H9 (cell line): Measurements from ENCODE around the gene DSTN. TPM values are rescaled to one million over a fixed set of nuclear protein-coding genes. Genes with fewer than 3 reads are reported as not detected.

Source experiments
- DNase-seq: peaks from one replicate; pipeline ENCODE4 v3.0.0-alpha.2; 2017
- H2AFZ ChIP-seq: one replicate; pipeline ENCODE4 v1.6.1; 2013; ENCODE audit warnings: mild to moderate bottlenecking, low read length, control low read depth, moderate library complexity
- H2AK5ac ChIP-seq: 2 replicates; pipeline ENCODE4 v1.6.1; 2013; ENCODE audit warnings: low read length, control low read depth, mixed read lengths; ENCODE audit not compliant: insufficient read length
- H2BK120ac ChIP-seq: one replicate; pipeline ENCODE4 v1.6.1; 2013; ENCODE audit warnings: low read depth, mild to moderate bottlenecking, low read length, control low read depth, inconsistent platforms; ENCODE audit not compliant: poor library complexity, severe bottlenecking
- H2BK12ac ChIP-seq: 2 replicates; pipeline ENCODE4 v1.6.1; 2013; ENCODE audit warnings: low read length, control low read depth, mixed read lengths, low read depth; ENCODE audit not compliant: insufficient read length
- H2BK15ac ChIP-seq: 2 replicates; pipeline ENCODE4 v1.6.1; 2013; ENCODE audit warnings: low read depth, low read length, control low read depth
- H2BK20ac ChIP-seq: one replicate; pipeline ENCODE4 v1.6.1; 2013; ENCODE audit warnings: low read depth, mild to moderate bottlenecking, low read length, control low read depth, inconsistent platforms; ENCODE audit not compliant: poor library complexity, severe bottlenecking
- H2BK5ac ChIP-seq: 2 replicates; pipeline ENCODE4 v1.6.1; 2013; ENCODE audit warnings: low read length, control low read depth, mixed read lengths; ENCODE audit not compliant: insufficient read length
- H3K14ac ChIP-seq: 2 replicates; pipeline ENCODE4 v1.6.1; 2013; ENCODE audit warnings: low read length, control low read depth; ENCODE audit not compliant: insufficient read depth
- H3K18ac ChIP-seq: 2 replicates; pipeline ENCODE4 v1.6.1; 2013; ENCODE audit warnings: low read depth, mild to moderate bottlenecking, mixed read lengths, low read length, control low read depth; ENCODE audit not compliant: insufficient read length
- H3K23ac ChIP-seq: 2 replicates; pipeline ENCODE4 v1.6.1; 2013; ENCODE audit warnings: low read length, control low read depth, mixed read lengths, low read depth; ENCODE audit not compliant: insufficient read length
- H3K23me2 ChIP-seq: 2 replicates; pipeline ENCODE4 v1.6.1; 2013; ENCODE audit warnings: low read depth, mild to moderate bottlenecking, mixed read lengths, low read length, control low read depth; ENCODE audit not compliant: insufficient read length, poor library complexity, severe bottlenecking
- H3K27ac ChIP-seq: 2 replicates; pipeline ENCODE4 v1.5.1; 2013; ENCODE audit warnings: low read length, control low read depth, mixed read lengths, low read depth; ENCODE audit not compliant: insufficient read length
- H3K27me3 ChIP-seq: 2 replicates; pipeline ENCODE4 v1.6.1; 2013; ENCODE audit warnings: low read length, control low read depth, inconsistent platforms; ENCODE audit not compliant: insufficient read depth
- H3K4ac ChIP-seq: 2 replicates; pipeline ENCODE4 v1.6.1; 2013; ENCODE audit warnings: low read depth, mild to moderate bottlenecking, control low read depth, inconsistent platforms, low read length, moderate library complexity
- H3K4me1 ChIP-seq: 2 replicates; pipeline ENCODE4 v1.6.1; 2013; ENCODE audit warnings: low read length, control low read depth, inconsistent platforms; ENCODE audit not compliant: insufficient read depth
- H3K4me2 ChIP-seq: 2 replicates; pipeline ENCODE4 v1.6.1; 2013; ENCODE audit warnings: low read length, control low read depth, mixed read lengths; ENCODE audit not compliant: insufficient read length, insufficient read depth
- H3K56ac ChIP-seq: 2 replicates; pipeline ENCODE4 v1.6.1; 2013; ENCODE audit warnings: low read depth, mild to moderate bottlenecking, mixed read lengths, low read length, control low read depth; ENCODE audit not compliant: insufficient read length
- H3K79me1 ChIP-seq: 2 replicates; pipeline ENCODE4 v1.6.1; 2013; ENCODE audit warnings: low read depth, mild to moderate bottlenecking, moderate library complexity, low read length, control low read depth, inconsistent platforms; ENCODE audit not compliant: insufficient read depth, poor library complexity, severe bottlenecking
- H3K79me2 ChIP-seq: 2 replicates; pipeline ENCODE4 v1.6.1; 2013; ENCODE audit warnings: low read length, control low read depth, inconsistent platforms; ENCODE audit not compliant: insufficient read depth
- H3K9ac ChIP-seq: 2 replicates; pipeline ENCODE4 v1.6.1; 2013; ENCODE audit warnings: low read length, control low read depth, mixed read lengths; ENCODE audit not compliant: insufficient read length; ENCODE audit errors: extremely low read depth
- H3K9me3 ChIP-seq: one replicate; pipeline ENCODE4 v1.6.1; 2013; ENCODE audit warnings: low read depth, low read length, inconsistent platforms; ENCODE audit not compliant: control insufficient read depth
- H3T11ph ChIP-seq: one replicate; pipeline ENCODE4 v1.6.1; 2013; ENCODE audit warnings: mild to moderate bottlenecking, low read length, control low read depth, inconsistent platforms
- H4K20me1 ChIP-seq: one replicate; pipeline ENCODE4 v1.6.1; 2013; ENCODE audit not compliant: control insufficient read depth, insufficient read length, insufficient read depth
- H4K5ac ChIP-seq: 2 replicates; pipeline ENCODE4 v1.6.1; 2013; ENCODE audit warnings: low read depth, mild to moderate bottlenecking, mixed read lengths, low read length, control low read depth; ENCODE audit not compliant: insufficient read length
- H4K8ac ChIP-seq: replicated peaks from 2 replicates; pipeline ENCODE4 v1.6.1; 2013; ENCODE audit warnings: low read length, control low read depth, mixed read lengths, low read depth; ENCODE audit not compliant: insufficient read length
- H4K91ac ChIP-seq: 2 replicates; pipeline ENCODE4 v1.6.1; 2013; ENCODE audit warnings: low read depth, mild to moderate bottlenecking, moderate library complexity, mixed read lengths, low read length, control low read depth; ENCODE audit not compliant: insufficient read length
- H3K27ac Mint-ChIP-seq, 3 experiments: 2 replicates in 2 of 3; 3 replicates in 1 of 3; pipeline ENCODE4 v1.8.0; 2020 to 2021; ENCODE audit warnings: mixed read lengths in 3 of 3, mild to moderate bottlenecking in 1 of 3, moderate library complexity in 1 of 3
- H3K27me3 Mint-ChIP-seq: 2 replicates; pipeline ENCODE4 v1.8.0; 2021; ENCODE audit warnings: low read depth, mild to moderate bottlenecking, moderate library complexity, mixed read lengths
- H3K36me3 Mint-ChIP-seq, 3 experiments: 2 replicates in 2 of 3; 3 replicates in 1 of 3; pipeline ENCODE4 v1.8.0; 2020 to 2021; ENCODE audit warnings: low read depth in 3 of 3, mixed read lengths in 3 of 3; ENCODE audit not compliant: insufficient read depth in 1 of 3
- H3K4me1 Mint-ChIP-seq, 2 experiments: 2 replicates each; pipeline ENCODE4 v1.8.0; 2020; ENCODE audit warnings: mixed read lengths in 2 of 2
- H3K4me3 Mint-ChIP-seq, 2 experiments: 2 replicates in 1 of 2; 3 replicates in 1 of 2; pipeline ENCODE4 v1.8.0; 2020 to 2021; ENCODE audit warnings: mild to moderate bottlenecking in 2 of 2, mixed read lengths in 2 of 2, moderate library complexity in 1 of 2
- H3K9me3 Mint-ChIP-seq, 2 experiments: 2 replicates in 1 of 2; 3 replicates in 1 of 2; pipeline ENCODE4 v1.8.0; 2020; ENCODE audit warnings: mild to moderate bottlenecking in 2 of 2, mixed read lengths in 2 of 2, moderate library complexity in 1 of 2
- WGBS: extraction: QIAGEN DNeasy Blood & Tissue Kit; methylation state at CpG from one replicate; pipeline ENCODE4 v1.1.7; 2013; ENCODE audit warnings: missing lambda C conversion rate, low lambda C conversion rate, mixed read lengths; ENCODE audit not compliant: insufficient read length; ENCODE audit errors: extremely low coverage; 5-methylcytosine and 5-hydroxymethylcytosine counted together
- total RNA-seq: library from RNA; stranded (reverse); gene quantifications from 2 replicates; pipeline ENCODE4 v1.2.1, GENCODE V29; 2021
- TF ChIP-seq, protein P1 (sequence below): fragments of 200-600 bp; sonication (generic); conservative IDR thresholded peaks from 3 replicates; pipeline ENCODE4 v1.8.0; 2021; ENCODE audit warnings: antibody characterized with exemption, mild to moderate bottlenecking

DSTN gene
- total RNA-seq, 1 experiment from 2014 or later, result 145 TPM

GRCh38 chr20:17616480-17617211 lies 46.8 kb downstream of the DSTN start:
- Histone ChIP-seq H2BK15ac (no peak overlapping the region), H3K9me3 (no peaks in the 10 kb centered on the region), H3K79me2 (no peaks in the 10 kb centered on the region), H3K18ac (no peak overlapping the region), H3K4me2 (no peak overlapping the region), H4K20me1 (no peaks in the 10 kb centered on the region), H2AK5ac (no peak overlapping the region), H3K4me1 (no peaks in the 10 kb centered on the region), H3K14ac (no peak overlapping the region), H2BK120ac (no peak overlapping the region), H4K91ac (no peak overlapping the region), H3K79me1 (no peaks in the 10 kb centered on the region), H4K8ac (no peak overlapping the region), H4K5ac (no peak overlapping the region), H2BK5ac (no peak overlapping the region), H3K27me3 (no peaks in the 10 kb centered on the region), H3K9ac (no peak overlapping the region), H3K23me2 (no peaks in the 10 kb centered on the region), H3T11ph (no peak overlapping the region), H3K23ac (no peak overlapping the region), H2AFZ (no peak overlapping the region), H3K56ac (no peak overlapping the region), H2BK20ac (no peak overlapping the region), H3K4ac (no peak overlapping the region), H2BK12ac (no peak overlapping the region), H3K27ac (no peak overlapping the region)
- peak; percentile 23 for DNase-seq
- H3K9me3 Mint-ChIP-seq, result no peaks in the 10 kb centered on the region
- H3K27ac Mint-ChIP-seq, result peak overlapping the region in 1 of 3 experiments; percentile 23; a peak in 1 of 7 replicates
- H3K4me1 Mint-ChIP-seq, result peaks cover 7 to 14% of the 10 kb centered on the region in 2 experiments
- WGBS, result no CpG with 5 or more reads among the region's 22 CpGs
- H3K4me3 Mint-ChIP-seq, result no peak overlapping the region; a peak in 1 of 5 replicates
- no peaks in the 10 kb centered on the region; the same call in 1 of the 2 replicates for H3K27me3 Mint-ChIP-seq
- H3K36me3 Mint-ChIP-seq, result peaks cover 11 to 52% (median 46%) of the 10 kb centered on the region in 3 experiments; a peak in 6 of 7 replicates
- TF ChIP-seq, protein P1, sequence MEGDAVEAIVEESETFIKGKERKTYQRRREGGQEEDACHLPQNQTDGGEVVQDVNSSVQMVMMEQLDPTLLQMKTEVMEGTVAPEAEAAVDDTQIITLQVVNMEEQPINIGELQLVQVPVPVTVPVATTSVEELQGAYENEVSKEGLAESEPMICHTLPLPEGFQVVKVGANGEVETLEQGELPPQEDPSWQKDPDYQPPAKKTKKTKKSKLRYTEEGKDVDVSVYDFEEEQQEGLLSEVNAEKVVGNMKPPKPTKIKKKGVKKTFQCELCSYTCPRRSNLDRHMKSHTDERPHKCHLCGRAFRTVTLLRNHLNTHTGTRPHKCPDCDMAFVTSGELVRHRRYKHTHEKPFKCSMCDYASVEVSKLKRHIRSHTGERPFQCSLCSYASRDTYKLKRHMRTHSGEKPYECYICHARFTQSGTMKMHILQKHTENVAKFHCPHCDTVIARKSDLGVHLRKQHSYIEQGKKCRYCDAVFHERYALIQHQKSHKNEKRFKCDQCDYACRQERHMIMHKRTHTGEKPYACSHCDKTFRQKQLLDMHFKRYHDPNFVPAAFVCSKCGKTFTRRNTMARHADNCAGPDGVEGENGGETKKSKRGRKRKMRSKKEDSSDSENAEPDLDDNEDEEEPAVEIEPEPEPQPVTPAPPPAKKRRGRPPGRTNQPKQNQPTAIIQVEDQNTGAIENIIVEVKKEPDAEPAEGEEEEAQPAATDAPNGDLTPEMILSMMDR, result no peak
